SU-DHL-6 (cell line): ENCODE results near the gene PPP1R13B.
"Not testable (repeated sequence)": the region's sequence is repeated elsewhere in the genome, so short reads cannot be mapped to it uniquely, and the experiment has no call there.

Source experiments
- H2AFZ ChIP-seq: fragments of 200-600 bp; sonication (generic); 2 replicates; pipeline ENCODE4 v1.6.1; 2014; ENCODE audit warnings: low read depth, mild to moderate bottlenecking, moderate library complexity, mixed read lengths, antibody characterized with exemption, low read length; ENCODE audit not compliant: severe bottlenecking
- H3F3A ChIP-seq: fragments of 200-600 bp; shearing (Covaris generic); 2 replicates; pipeline ENCODE4 v1.6.0; 2016; ENCODE audit warnings: antibody characterized with exemption, mild to moderate bottlenecking; ENCODE audit not compliant: insufficient read depth
- H3K27ac ChIP-seq: fragments of 200-600 bp; sonication (generic); 2 replicates; pipeline ENCODE4 v1.5.1; 2016; ENCODE audit warnings: low read depth, mild to moderate bottlenecking, low read length, moderate library complexity, mixed read lengths
- H3K27me3 ChIP-seq: fragments of 200-600 bp; sonication (generic), shearing (Covaris generic); 2 replicates; pipeline ENCODE4 v1.6.0; 2014; ENCODE audit warnings: mild to moderate bottlenecking, low read length
- H3K36me3 ChIP-seq: fragments of 200-600 bp; sonication (generic); 2 replicates; pipeline ENCODE4 v1.6.1; 2014; ENCODE audit warnings: mild to moderate bottlenecking, low read length, mixed read lengths
- H3K4me2 ChIP-seq: fragments of 300-600, 200-600 bp; shearing (Covaris generic), sonication (generic); 2 replicates; pipeline ENCODE4 v1.6.0; 2014; ENCODE audit warnings: low read length, low read depth, mild to moderate bottlenecking; ENCODE audit not compliant: poor library complexity, severe bottlenecking
- H3K4me3 ChIP-seq: fragments of 200-600 bp; sonication (generic); 2 replicates; pipeline ENCODE4 v1.5.1; 2014; ENCODE audit warnings: antibody characterized with exemption, low read length, mild to moderate bottlenecking, mixed read lengths; ENCODE audit not compliant: insufficient read depth, poor library complexity, severe bottlenecking
- H3K79me2 ChIP-seq: fragments of 200-600 bp; sonication (generic); 2 replicates; pipeline ENCODE4 v1.6.1; 2014; ENCODE audit warnings: mild to moderate bottlenecking, low read length, moderate library complexity; ENCODE audit not compliant: insufficient read depth
- H3K9ac ChIP-seq: fragments of 200-600 bp; sonication (generic); 2 replicates; pipeline ENCODE4 v1.7.0; 2014; ENCODE audit warnings: mild to moderate bottlenecking, low read length
- H3K9me2 ChIP-seq: fragments of 200-600 bp; sonication (generic); replicated peaks from 2 replicates; pipeline ENCODE4 v1.6.1; 2014; ENCODE audit warnings: low read length; ENCODE audit not compliant: insufficient read depth
- H3K9me3 ChIP-seq: fragments of 200-600 bp; sonication (generic); 2 replicates; pipeline ENCODE4 v1.6.1; 2014; ENCODE audit warnings: low read length, mixed read lengths; ENCODE audit not compliant: insufficient read depth
- H4K20me1 ChIP-seq: fragments of 200-600 bp; sonication (generic); 2 replicates; pipeline ENCODE4 v1.6.1; 2014; ENCODE audit warnings: low read depth, mild to moderate bottlenecking, antibody characterized with exemption, low read length, moderate library complexity, mixed read lengths
- EZH2phosphoT487 ChIP-seq: fragments of 200-600 bp; sonication (generic), shearing (Covaris generic); conservative IDR thresholded peaks from 2 replicates; pipeline ENCODE4 v1.6.1; 2018; ENCODE audit warnings: mild to moderate bottlenecking, antibody characterized with exemption, low read length, moderate library complexity, mixed read lengths
- TF ChIP-seq, protein P1 (sequence below): fragments of 200-600 bp; sonication (generic); IDR thresholded peaks from one replicate; pipeline ENCODE4 v1.5.1; 2017; ENCODE audit warnings: antibody characterized with exemption, mild to moderate bottlenecking, low read length, moderate library complexity; ENCODE audit not compliant: insufficient read depth, poor library complexity, severe bottlenecking

The PPP1R13B gene

DNA sequence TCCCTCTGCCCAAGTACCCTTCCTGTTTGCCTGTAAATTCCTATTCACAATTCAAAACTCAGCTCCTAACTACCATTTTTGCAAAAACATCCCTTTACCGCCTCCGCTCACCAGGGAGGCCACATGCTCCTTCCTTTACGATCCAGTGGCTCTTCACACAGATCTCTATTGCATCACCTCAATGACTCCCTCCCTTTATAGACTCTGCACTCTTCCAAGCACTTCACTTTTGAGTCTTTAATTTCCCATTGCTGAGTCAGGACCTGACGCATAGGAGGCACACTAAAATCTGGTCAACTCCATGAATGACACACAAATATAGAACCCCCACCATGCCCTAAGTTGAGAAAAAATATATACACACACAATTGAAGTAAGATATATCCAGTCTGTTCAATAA is 45.9 kb downstream of the PPP1R13B start:
- Histone ChIP-seq H3K9me2 (no peaks in the 10 kb centered on the region), H2AFZ (no peak overlapping the region), H3K4me3 (no peak overlapping the region), H3K9me3 (no peaks in the 10 kb centered on the region), H3K9ac (no peak overlapping the region), H4K20me1 (no peaks in the 10 kb centered on the region; the same call in 1 of the 2 replicates), H3K27ac (no peak overlapping the region), H3F3A (no peaks in the 10 kb centered on the region), H3K27me3 (no peaks in the 10 kb centered on the region), H3K79me2 (no peaks in the 10 kb centered on the region), H3K4me2 (no peak overlapping the region), H3K36me3 (no peaks in the 10 kb centered on the region)
- no peak for TF ChIP-seq EZH2phosphoT487
- TF ChIP-seq, protein P1, sequence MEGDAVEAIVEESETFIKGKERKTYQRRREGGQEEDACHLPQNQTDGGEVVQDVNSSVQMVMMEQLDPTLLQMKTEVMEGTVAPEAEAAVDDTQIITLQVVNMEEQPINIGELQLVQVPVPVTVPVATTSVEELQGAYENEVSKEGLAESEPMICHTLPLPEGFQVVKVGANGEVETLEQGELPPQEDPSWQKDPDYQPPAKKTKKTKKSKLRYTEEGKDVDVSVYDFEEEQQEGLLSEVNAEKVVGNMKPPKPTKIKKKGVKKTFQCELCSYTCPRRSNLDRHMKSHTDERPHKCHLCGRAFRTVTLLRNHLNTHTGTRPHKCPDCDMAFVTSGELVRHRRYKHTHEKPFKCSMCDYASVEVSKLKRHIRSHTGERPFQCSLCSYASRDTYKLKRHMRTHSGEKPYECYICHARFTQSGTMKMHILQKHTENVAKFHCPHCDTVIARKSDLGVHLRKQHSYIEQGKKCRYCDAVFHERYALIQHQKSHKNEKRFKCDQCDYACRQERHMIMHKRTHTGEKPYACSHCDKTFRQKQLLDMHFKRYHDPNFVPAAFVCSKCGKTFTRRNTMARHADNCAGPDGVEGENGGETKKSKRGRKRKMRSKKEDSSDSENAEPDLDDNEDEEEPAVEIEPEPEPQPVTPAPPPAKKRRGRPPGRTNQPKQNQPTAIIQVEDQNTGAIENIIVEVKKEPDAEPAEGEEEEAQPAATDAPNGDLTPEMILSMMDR, result no peak

DNA sequence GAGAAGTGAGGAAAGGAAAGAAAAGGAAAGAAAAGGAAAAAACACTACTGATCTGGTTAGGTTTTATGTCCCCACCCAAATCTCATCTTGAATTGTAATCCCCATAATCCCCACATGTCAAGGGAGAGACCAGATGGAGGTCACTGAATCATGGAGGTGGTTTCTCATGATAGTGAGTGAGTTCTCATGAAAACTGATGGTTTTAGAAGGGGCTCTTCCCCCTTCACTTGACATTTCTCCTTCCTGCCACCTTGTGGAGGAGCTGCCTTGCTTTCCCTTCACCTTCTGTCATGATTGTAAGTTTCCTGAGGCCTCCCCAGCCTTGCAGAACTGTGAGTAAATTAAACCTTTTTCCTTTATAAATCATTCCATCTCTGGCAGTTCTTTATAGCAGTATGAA is 54.2 kb downstream of the PPP1R13B start:
- not testable (repeated sequence) for H3K4me2 ChIP-seq, H3K27me3 ChIP-seq, H3F3A ChIP-seq, H3K9ac ChIP-seq, H3K79me2 ChIP-seq, H3K9me3 ChIP-seq, H3K9me2 ChIP-seq, H3K36me3 ChIP-seq, H2AFZ ChIP-seq, H4K20me1 ChIP-seq, H3K27ac ChIP-seq, H3K4me3 ChIP-seq

GRCh38 chr14:103788086-103788485 is 59.3 kb downstream of the PPP1R13B start:
- no peak overlapping the region for H3K4me2 ChIP-seq
- no peak overlapping the region for H2AFZ ChIP-seq
- TF ChIP-seq EZH2phosphoT487, result no peak
- TF ChIP-seq, protein P1, result no peak

GRCh38 chr14:103782376-103782775 is 65.0 kb downstream of the PPP1R13B start:
- Histone ChIP-seq H3K27ac (no peak overlapping the region), H4K20me1 (no peaks in the 10 kb centered on the region)
- no peak for TF ChIP-seq EZH2phosphoT487
- TF ChIP-seq, protein P1, result no peak

More at GRCh38 chr14:103788086-103788485, 59.3 kb downstream of the PPP1R13B start:
- H3F3A ChIP-seq, result no peaks in the 10 kb centered on the region
- H3K9ac ChIP-seq, result no peak overlapping the region
- H3K27me3 ChIP-seq, result no peaks in the 10 kb centered on the region
- no peaks in the 10 kb centered on the region for H3K9me3 ChIP-seq
- H4K20me1 ChIP-seq, result no peaks in the 10 kb centered on the region
- H3K36me3 ChIP-seq, result no peaks in the 10 kb centered on the region
- no peak overlapping the region for H3K27ac ChIP-seq
- H3K79me2 ChIP-seq, result no peaks in the 10 kb centered on the region
- H3K4me3 ChIP-seq, result no peak overlapping the region
- no peaks in the 10 kb centered on the region for H3K9me2 ChIP-seq

DNA sequence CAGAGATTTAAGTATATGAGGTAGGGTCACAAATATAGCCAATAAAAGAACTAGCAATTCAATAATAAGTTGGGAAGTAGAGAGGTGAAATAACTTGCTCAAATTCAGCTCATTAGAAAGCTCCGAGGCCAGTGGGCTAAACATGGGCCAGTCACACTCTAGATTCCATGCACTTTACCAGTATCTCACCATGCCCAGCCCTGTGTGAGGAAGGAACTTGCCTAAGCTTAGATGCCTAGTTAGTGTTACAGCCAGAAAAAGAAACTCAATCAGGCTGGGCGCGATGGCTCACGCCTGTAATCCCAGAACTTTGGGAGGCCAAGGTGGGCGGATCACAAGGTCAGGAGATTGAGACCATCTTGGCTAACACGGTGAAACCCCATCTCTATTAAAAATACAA is 71.1 kb downstream of the PPP1R13B start:
- not testable (repeated sequence) for H3K9ac ChIP-seq, H3K79me2 ChIP-seq, H3K27me3 ChIP-seq, H2AFZ ChIP-seq, H3K36me3 ChIP-seq, H3K4me3 ChIP-seq, H3K9me2 ChIP-seq, H3F3A ChIP-seq, H3K4me2 ChIP-seq, H4K20me1 ChIP-seq, H3K27ac ChIP-seq, H3K9me3 ChIP-seq

More at GRCh38 chr14:103782376-103782775, 65.0 kb downstream of the PPP1R13B start:
- Histone ChIP-seq H3K9me2 (no peaks in the 10 kb centered on the region), H3K4me2 (no peak overlapping the region), H3K9ac (no peak overlapping the region), H3K4me3 (no peak overlapping the region), H3K79me2 (no peaks in the 10 kb centered on the region), H3F3A (no peaks in the 10 kb centered on the region), H3K27me3 (no peaks in the 10 kb centered on the region), H3K9me3 (no peaks in the 10 kb centered on the region), H3K36me3 (no peaks in the 10 kb centered on the region), H2AFZ (no peak overlapping the region)
